ENCODE measurements around the gene TRERF1.
A peak's percentile ranks its signal among the peaks of the same experiment; 100 is the strongest.
"Not testable (repeated sequence)": the region's sequence is repeated elsewhere in the genome, so short reads cannot be mapped to it uniquely, and the experiment has no call there.

Gene TRERF1

GRCh38 chr6:42216495-42216894 lies 235.2 kb downstream of the TRERF1 start:
- DNase-seq, result not testable (repeated sequence)

- DNase-seq, result no peak
Measured at GRCh38 chr6:42212442-42212841, 239.3 kb downstream of the TRERF1 start.

GRCh38 chr6:42211726-42212125 lies 240.0 kb downstream of the TRERF1 start:
- DNase-seq, result no peak

- peak; percentile 51 for DNase-seq
Measured at GRCh38 chr6:42210551-42210950, 241.2 kb downstream of the TRERF1 start.

- not testable (repeated sequence) for DNase-seq
Measured at GRCh38 chr6:42207559-42207958, 244.2 kb downstream of the TRERF1 start.

GRCh38 chr6:42204768-42205282 lies 246.9 kb downstream of the TRERF1 start:
- DNase-seq, result no peak

GRCh38 chr6:42203183-42203582 lies 248.5 kb downstream of the TRERF1 start:
- no peak for DNase-seq

- not testable (repeated sequence) for DNase-seq
Measured at GRCh38 chr6:42202131-42202915, 249.4 kb downstream of the TRERF1 start.

GRCh38 chr6:42201382-42201781 lies 250.3 kb downstream of the TRERF1 start:
- DNase-seq, result no peak

- DNase-seq, result peak; percentile 41
Measured at GRCh38 chr6:42200035-42200434, 251.7 kb downstream of the TRERF1 start.

GRCh38 chr6:42199106-42199981 lies 252.4 kb downstream of the TRERF1 start:
- DNase-seq, result peak; percentile 63

- DNase-seq, result peak; percentile 61
Measured at GRCh38 chr6:42197555-42198362, 254.0 kb downstream of the TRERF1 start.

- DNase-seq, result no peak
Measured at GRCh38 chr6:42195415-42195814, 256.3 kb downstream of the TRERF1 start.

- no peak for DNase-seq
Measured at GRCh38 chr6:42194056-42194455, 257.7 kb downstream of the TRERF1 start.

GRCh38 chr6:42193491-42193894 lies 258.2 kb downstream of the TRERF1 start:
- DNase-seq, result no peak

- not testable (repeated sequence) for DNase-seq
Measured at GRCh38 chr6:42192385-42192784, 259.3 kb downstream of the TRERF1 start.

GRCh38 chr6:42190554-42191183 lies 261.1 kb downstream of the TRERF1 start:
- no peak for DNase-seq

GRCh38 chr6:42188406-42188805 lies 263.3 kb downstream of the TRERF1 start:
- no peak for DNase-seq

- DNase-seq, result no peak
Measured at GRCh38 chr6:42185597-42185996, 266.1 kb downstream of the TRERF1 start.

GRCh38 chr6:42184475-42184874 lies 267.3 kb downstream of the TRERF1 start:
- DNase-seq, result no peak

GRCh38 chr6:42182101-42182500 lies 269.6 kb downstream of the TRERF1 start:
- no peak for DNase-seq

- DNase-seq, result no peak
Measured at GRCh38 chr6:42179945-42180313, 271.8 kb downstream of the TRERF1 start.
